ENCODE results near the gene ZNF169.
"Not testable (repeated sequence)": the region's sequence is repeated elsewhere in the genome, so short reads cannot be mapped to it uniquely, and the experiment has no call there.

ZNF169 gene

DNA sequence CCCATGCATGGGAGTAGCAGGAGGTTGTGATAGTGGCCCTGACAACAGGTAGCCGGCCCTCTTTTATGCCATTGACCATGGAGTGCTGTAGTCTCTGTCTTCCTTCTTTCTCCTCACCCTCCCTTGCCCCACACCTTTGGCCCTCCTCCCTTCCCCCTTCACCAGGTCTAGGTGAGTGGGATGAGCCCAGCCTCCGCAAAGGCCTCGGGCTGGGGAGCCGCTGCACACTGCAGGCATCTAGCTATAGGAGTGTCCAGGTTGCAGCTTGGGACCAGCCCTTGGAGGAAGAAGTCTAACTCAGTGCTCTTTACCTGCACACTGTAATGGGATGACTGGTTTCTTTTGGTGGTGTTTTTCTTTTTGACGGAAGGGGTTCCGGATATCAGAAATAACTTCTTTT lies 81.7 kb downstream of the ZNF169 start:
- H3K18ac ChIP-seq (ENCODE audit: low read length); H2AK5ac ChIP-seq (ENCODE audit: low read length); H3K79me1 ChIP-seq (ENCODE audit: low read length); H4K5ac ChIP-seq (ENCODE audit: low read length); H3K4me2 ChIP-seq (ENCODE audit: low read length); H3K4ac ChIP-seq (ENCODE audit: low read depth, low read length); H3K4me3 ChIP-seq (ENCODE audit: low read length); DNase-seq; H3K36me3 ChIP-seq (ENCODE audit: control insufficient read depth, insufficient read depth, low read length); H3K56ac ChIP-seq (ENCODE audit: low read length); H3K27me3 ChIP-seq (ENCODE audit: insufficient read depth, low read length, poor library complexity); H3K27ac ChIP-seq (ENCODE audit: low read depth, low read length); H2BK5ac ChIP-seq (ENCODE audit: low read length); H2BK120ac ChIP-seq (ENCODE audit: low read depth, low read length); H4K8ac ChIP-seq (ENCODE audit: low read depth, low read length); H3K9ac ChIP-seq (ENCODE audit: low read length); H3K4me1 ChIP-seq (ENCODE audit: control insufficient read depth, low read depth, low read length); H3K79me2 ChIP-seq (ENCODE audit: control insufficient read depth, insufficient read depth, low read length); H3K23ac ChIP-seq (ENCODE audit: low read length); H2BK15ac ChIP-seq (replicated peaks; ENCODE audit: low read depth): not testable (repeated sequence)
- WGBS (ENCODE audit: extremely low coverage, insufficient coverage, low lambda C conversion rate): no CpG with 5 or more reads among the region's 6 CpGs

DNA sequence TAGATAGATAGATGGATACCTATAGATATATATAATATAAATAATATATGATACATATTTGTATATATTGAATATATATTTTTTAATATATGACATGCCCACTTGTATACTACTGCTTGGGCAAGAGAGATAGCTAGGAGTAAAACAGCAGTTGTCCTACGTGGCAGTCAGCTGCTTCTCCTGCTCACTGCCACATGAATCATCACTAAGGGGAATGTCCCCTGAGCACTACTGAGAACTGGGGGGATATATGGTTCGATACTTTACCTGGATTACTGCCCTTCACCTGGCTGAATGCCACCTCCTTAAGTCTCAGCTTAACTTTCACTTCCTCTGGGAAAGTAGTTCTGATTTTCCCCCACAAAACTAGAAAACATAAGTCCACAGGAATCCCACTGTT lies 82.6 kb downstream of the ZNF169 start:
- H2BK120ac ChIP-seq (ENCODE audit: low read depth, low read length); DNase-seq; H4K5ac ChIP-seq (ENCODE audit: low read length); H2AK5ac ChIP-seq (ENCODE audit: low read length); H4K8ac ChIP-seq (ENCODE audit: low read depth, low read length); H3K56ac ChIP-seq (ENCODE audit: low read length); H3K4ac ChIP-seq (ENCODE audit: low read depth, low read length); H3K79me1 ChIP-seq (ENCODE audit: low read length); H3K27ac ChIP-seq (ENCODE audit: low read depth, low read length); H3K36me3 ChIP-seq (ENCODE audit: control insufficient read depth, insufficient read depth, low read length); H2BK5ac ChIP-seq (ENCODE audit: low read length); H3K27me3 ChIP-seq (ENCODE audit: insufficient read depth, low read length, poor library complexity); H3K4me3 ChIP-seq (ENCODE audit: low read length); H3K4me1 ChIP-seq (ENCODE audit: control insufficient read depth, low read depth, low read length); H3K23ac ChIP-seq (ENCODE audit: low read length); H3K4me2 ChIP-seq (ENCODE audit: low read length); H3K79me2 ChIP-seq (ENCODE audit: control insufficient read depth, insufficient read depth, low read length); H2BK15ac ChIP-seq (replicated peaks; ENCODE audit: low read depth); H3K9ac ChIP-seq (ENCODE audit: low read length); H3K18ac ChIP-seq (ENCODE audit: low read length): not testable (repeated sequence)
- WGBS (ENCODE audit: extremely low coverage, insufficient coverage, low lambda C conversion rate): no CpG with 5 or more reads among the region's 2 CpGs

GRCh38 chr9:94347451-94347850 lies 88.4 kb downstream of the ZNF169 start:
- H2BK15ac ChIP-seq (replicated peaks; ENCODE audit: low read depth); H3K18ac ChIP-seq (ENCODE audit: low read length); H3K56ac ChIP-seq (ENCODE audit: low read length); H3K4me2 ChIP-seq (ENCODE audit: low read length); H3K4me1 ChIP-seq (ENCODE audit: control insufficient read depth, low read depth, low read length); H4K8ac ChIP-seq (ENCODE audit: low read depth, low read length); H2BK120ac ChIP-seq (ENCODE audit: low read depth, low read length); H2BK5ac ChIP-seq (ENCODE audit: low read length); DNase-seq; H3K4me3 ChIP-seq (ENCODE audit: low read length); H3K79me2 ChIP-seq (ENCODE audit: control insufficient read depth, insufficient read depth, low read length); H4K5ac ChIP-seq (ENCODE audit: low read length); H3K36me3 ChIP-seq (ENCODE audit: control insufficient read depth, insufficient read depth, low read length); H3K79me1 ChIP-seq (ENCODE audit: low read length); H3K23ac ChIP-seq (ENCODE audit: low read length); H2AK5ac ChIP-seq (ENCODE audit: low read length); H3K27me3 ChIP-seq (ENCODE audit: insufficient read depth, low read length, poor library complexity); H3K27ac ChIP-seq (ENCODE audit: low read depth, low read length); H3K9ac ChIP-seq (ENCODE audit: low read length); H3K4ac ChIP-seq (ENCODE audit: low read depth, low read length): not testable (repeated sequence)
- no CpG with 5 or more reads among the region's 16 CpGs for WGBS (ENCODE audit: extremely low coverage, insufficient coverage, low lambda C conversion rate)

GRCh38 chr9:94348754-94349153 lies 89.7 kb downstream of the ZNF169 start:
- H2BK120ac ChIP-seq (ENCODE audit: low read depth, low read length); H3K23ac ChIP-seq (ENCODE audit: low read length); H3K4me2 ChIP-seq (ENCODE audit: low read length); H3K56ac ChIP-seq (ENCODE audit: low read length); H3K9ac ChIP-seq (ENCODE audit: low read length); H3K27me3 ChIP-seq (ENCODE audit: insufficient read depth, low read length, poor library complexity); H4K8ac ChIP-seq (ENCODE audit: low read depth, low read length); H2AK5ac ChIP-seq (ENCODE audit: low read length); H3K4me1 ChIP-seq (ENCODE audit: control insufficient read depth, low read depth, low read length); H3K79me1 ChIP-seq (ENCODE audit: low read length); H3K4ac ChIP-seq (ENCODE audit: low read depth, low read length); H3K36me3 ChIP-seq (ENCODE audit: control insufficient read depth, insufficient read depth, low read length); H2BK5ac ChIP-seq (ENCODE audit: low read length); H3K4me3 ChIP-seq (ENCODE audit: low read length); H3K27ac ChIP-seq (ENCODE audit: low read depth, low read length); H4K5ac ChIP-seq (ENCODE audit: low read length); H3K18ac ChIP-seq (ENCODE audit: low read length); DNase-seq; H2BK15ac ChIP-seq (replicated peaks; ENCODE audit: low read depth); H3K79me2 ChIP-seq (ENCODE audit: control insufficient read depth, insufficient read depth, low read length): not testable (repeated sequence)
- WGBS (ENCODE audit: extremely low coverage, insufficient coverage, low lambda C conversion rate): no CpG with 5 or more reads among the region's 3 CpGs

Measured in mesendoderm (in vitro differentiated cells).